ENCODE results near the gene DLX3.
A peak's percentile ranks its signal among the peaks of the same experiment; 100 is the strongest.

DLX3 gene

GRCh38 chr17:50033316-50033715 is 38.3 kb upstream of the DLX3 start:
- H3K27me3 Mint-ChIP-seq: peaks cover 51% of the 10 kb centered on the region
- no peak overlapping the region for H3K27ac Mint-ChIP-seq (ENCODE audit: low read depth)
- DNase-seq (ENCODE audit: low spot score in 2 of 2): no peak
- H3K4me3 Mint-ChIP-seq: no peak overlapping the region
- no peak for ATAC-seq (replicated peaks; ENCODE audit: extremely low read depth, poor library complexity, severe bottlenecking)
- H3K36me3 Mint-ChIP-seq (ENCODE audit: insufficient read depth): no peaks in the 10 kb centered on the region
- H3K4me1 Mint-ChIP-seq: no peaks in the 10 kb centered on the region
- no peaks in the 10 kb centered on the region for H3K9me3 Mint-ChIP-seq

- Mint-ChIP-seq H3K27ac (ENCODE audit: low read depth) (no peak overlapping the region), H3K4me3 (no peak overlapping the region), H3K36me3 (ENCODE audit: insufficient read depth) (no peaks in the 10 kb centered on the region), H3K9me3 (no peaks in the 10 kb centered on the region), H3K27me3 (peaks cover 45% of the 10 kb centered on the region), H3K4me1 (peaks cover 5% of the 10 kb centered on the region)
- DNase-seq (ENCODE audit: low spot score in 2 of 2): no peak
- ATAC-seq (replicated peaks; ENCODE audit: extremely low read depth, poor library complexity, severe bottlenecking): no peak
These were observed 34.2 kb upstream of the DLX3 start for GRCh38 chr17:50029185-50029584.

- no peak for ATAC-seq (replicated peaks; ENCODE audit: extremely low read depth, poor library complexity, severe bottlenecking)
- DNase-seq (ENCODE audit: low spot score in 2 of 2): no peak
- Mint-ChIP-seq H3K36me3 (ENCODE audit: insufficient read depth) (no peaks in the 10 kb centered on the region), H3K27ac (ENCODE audit: low read depth) (no peak overlapping the region), H3K4me1 (peaks cover 5% of the 10 kb centered on the region), H3K4me3 (no peak overlapping the region), H3K9me3 (no peaks in the 10 kb centered on the region), H3K27me3 (peaks cover 41% of the 10 kb centered on the region)
These were observed 33.7 kb upstream of the DLX3 start for GRCh38 chr17:50028736-50029120.

GRCh38 chr17:50027881-50028735 is 33.1 kb upstream of the DLX3 start:
- Mint-ChIP-seq H3K27me3 (peaks cover 35% of the 10 kb centered on the region), H3K36me3 (ENCODE audit: insufficient read depth) (no peaks in the 10 kb centered on the region), H3K9me3 (no peaks in the 10 kb centered on the region), H3K4me3 (peak overlapping the region; percentile 57), H3K27ac (ENCODE audit: low read depth) (no peak overlapping the region), H3K4me1 (peaks cover 5% of the 10 kb centered on the region)
- ATAC-seq (replicated peaks; ENCODE audit: extremely low read depth, poor library complexity, severe bottlenecking): no peak
- no peak for DNase-seq (ENCODE audit: low spot score in 2 of 2)

- H3K27ac Mint-ChIP-seq (ENCODE audit: low read depth): no peak overlapping the region
- no peaks in the 10 kb centered on the region for H3K9me3 Mint-ChIP-seq
- peaks cover 36% of the 10 kb centered on the region for H3K27me3 Mint-ChIP-seq
- DNase-seq (ENCODE audit: low spot score in 2 of 2) (no peak), ATAC-seq (replicated peaks; ENCODE audit: extremely low read depth, poor library complexity, severe bottlenecking) (peak; percentile 32)
- no peaks in the 10 kb centered on the region for H3K36me3 Mint-ChIP-seq (ENCODE audit: insufficient read depth)
- H3K4me3 Mint-ChIP-seq: peak overlapping the region; percentile 57
- peaks cover 5% of the 10 kb centered on the region for H3K4me1 Mint-ChIP-seq
These were observed 32.3 kb upstream of the DLX3 start for GRCh38 chr17:50027172-50027880.

GRCh38 chr17:50026837-50027171 is 31.8 kb upstream of the DLX3 start:
- peak; percentile 65 to 76 for DNase-seq (ENCODE audit: low spot score in 2 of 2)
- peak; percentile 46 for ATAC-seq (replicated peaks; ENCODE audit: extremely low read depth, poor library complexity, severe bottlenecking)
- Mint-ChIP-seq H3K36me3 (ENCODE audit: insufficient read depth) (no peaks in the 10 kb centered on the region), H3K27me3 (peaks cover 42% of the 10 kb centered on the region), H3K4me1 (peaks cover 5% of the 10 kb centered on the region), H3K4me3 (no peak overlapping the region), H3K9me3 (no peaks in the 10 kb centered on the region), H3K27ac (ENCODE audit: low read depth) (no peak overlapping the region)

GRCh38 chr17:50026046-50026675 is 31.1 kb upstream of the DLX3 start:
- no peak overlapping the region for H3K27ac Mint-ChIP-seq (ENCODE audit: low read depth)
- ATAC-seq (replicated peaks; ENCODE audit: extremely low read depth, poor library complexity, severe bottlenecking): no peak

GRCh38 chr17:50024808-50025207 is 29.8 kb upstream of the DLX3 start:
- Mint-ChIP-seq H3K4me1 (peaks cover 5% of the 10 kb centered on the region), H3K9me3 (no peaks in the 10 kb centered on the region), H3K36me3 (ENCODE audit: insufficient read depth) (no peaks in the 10 kb centered on the region), H3K27ac (ENCODE audit: low read depth) (no peak overlapping the region), H3K27me3 (peaks cover 44% of the 10 kb centered on the region), H3K4me3 (no peak overlapping the region)
- ATAC-seq (replicated peaks; ENCODE audit: extremely low read depth, poor library complexity, severe bottlenecking) (no peak), DNase-seq (ENCODE audit: low spot score in 2 of 2) (no peak)

More at GRCh38 chr17:50026046-50026675, 31.1 kb upstream of the DLX3 start:
- no peaks in the 10 kb centered on the region for H3K9me3 Mint-ChIP-seq
- no peaks in the 10 kb centered on the region for H3K36me3 Mint-ChIP-seq (ENCODE audit: insufficient read depth)
- no peak overlapping the region for H3K4me3 Mint-ChIP-seq
- peaks cover 48% of the 10 kb centered on the region for H3K27me3 Mint-ChIP-seq
- DNase-seq (ENCODE audit: low spot score in 2 of 2): no peak
- peaks cover 5% of the 10 kb centered on the region for H3K4me1 Mint-ChIP-seq

- peaks cover 33% of the 10 kb centered on the region for H3K27me3 Mint-ChIP-seq
- ATAC-seq (replicated peaks; ENCODE audit: extremely low read depth, poor library complexity, severe bottlenecking) (no peak), DNase-seq (ENCODE audit: low spot score in 2 of 2) (no peak)
- no peak overlapping the region for H3K27ac Mint-ChIP-seq (ENCODE audit: low read depth)
- peaks cover 5% of the 10 kb centered on the region for H3K4me1 Mint-ChIP-seq
- H3K36me3 Mint-ChIP-seq (ENCODE audit: insufficient read depth): no peaks in the 10 kb centered on the region
- no peaks in the 10 kb centered on the region for H3K9me3 Mint-ChIP-seq
- no peak overlapping the region for H3K4me3 Mint-ChIP-seq
These were observed 28.5 kb upstream of the DLX3 start for GRCh38 chr17:50023520-50023919.

GRCh38 chr17:50022463-50023130 is 27.6 kb upstream of the DLX3 start:
- Mint-ChIP-seq H3K4me1 (peaks cover 4% of the 10 kb centered on the region), H3K4me3 (no peak overlapping the region), H3K9me3 (no peaks in the 10 kb centered on the region), H3K36me3 (ENCODE audit: insufficient read depth) (no peaks in the 10 kb centered on the region), H3K27me3 (peaks cover 24% of the 10 kb centered on the region), H3K27ac (ENCODE audit: low read depth) (no peak overlapping the region)
- DNase-seq (ENCODE audit: low spot score in 2 of 2) (no peak), ATAC-seq (replicated peaks; ENCODE audit: extremely low read depth, poor library complexity, severe bottlenecking) (no peak)

GRCh38 chr17:50021681-50022370 is 26.8 kb upstream of the DLX3 start:
- Mint-ChIP-seq H3K36me3 (ENCODE audit: insufficient read depth) (no peaks in the 10 kb centered on the region), H3K9me3 (no peaks in the 10 kb centered on the region), H3K27me3 (peaks cover 18% of the 10 kb centered on the region), H3K4me3 (no peak overlapping the region), H3K4me1 (no peaks in the 10 kb centered on the region), H3K27ac (ENCODE audit: low read depth) (no peak overlapping the region)
- DNase-seq (ENCODE audit: low spot score in 2 of 2): no peak
- ATAC-seq (replicated peaks; ENCODE audit: extremely low read depth, poor library complexity, severe bottlenecking): no peak

Data from central memory CD8-positive, alpha-beta T cell (primary cell).